ENCODE measurements around the gene SCAF11. TPM values are rescaled to one million over a fixed set of nuclear protein-coding genes. Genes with fewer than 3 reads are reported as not detected.

Gene SCAF11
- total and polyA plus RNA-seq, 2 experiments from 2014 or later: 77.0 to 84.8 TPM

DNA sequence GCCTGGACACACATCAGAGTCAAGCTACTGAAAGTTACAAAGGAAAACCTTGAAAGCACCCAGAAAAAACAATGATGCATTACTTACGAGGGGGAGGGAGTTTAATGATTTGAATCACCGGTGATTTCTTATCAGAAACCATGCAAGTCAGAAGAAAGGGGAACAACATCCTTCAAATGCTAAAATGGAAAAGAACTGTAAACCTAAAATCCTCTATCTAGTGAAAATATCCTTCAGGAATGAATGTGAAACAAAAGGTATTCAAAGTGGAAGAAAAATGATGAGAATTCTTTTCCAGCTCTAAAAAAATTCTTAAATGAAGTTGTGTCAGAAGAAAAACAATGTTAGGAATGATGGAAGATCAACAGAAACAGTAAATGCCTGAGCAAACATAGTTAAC is 16.8 kb downstream of the SCAF11 start (continued):
- TF ChIP-seq, protein P1, sequence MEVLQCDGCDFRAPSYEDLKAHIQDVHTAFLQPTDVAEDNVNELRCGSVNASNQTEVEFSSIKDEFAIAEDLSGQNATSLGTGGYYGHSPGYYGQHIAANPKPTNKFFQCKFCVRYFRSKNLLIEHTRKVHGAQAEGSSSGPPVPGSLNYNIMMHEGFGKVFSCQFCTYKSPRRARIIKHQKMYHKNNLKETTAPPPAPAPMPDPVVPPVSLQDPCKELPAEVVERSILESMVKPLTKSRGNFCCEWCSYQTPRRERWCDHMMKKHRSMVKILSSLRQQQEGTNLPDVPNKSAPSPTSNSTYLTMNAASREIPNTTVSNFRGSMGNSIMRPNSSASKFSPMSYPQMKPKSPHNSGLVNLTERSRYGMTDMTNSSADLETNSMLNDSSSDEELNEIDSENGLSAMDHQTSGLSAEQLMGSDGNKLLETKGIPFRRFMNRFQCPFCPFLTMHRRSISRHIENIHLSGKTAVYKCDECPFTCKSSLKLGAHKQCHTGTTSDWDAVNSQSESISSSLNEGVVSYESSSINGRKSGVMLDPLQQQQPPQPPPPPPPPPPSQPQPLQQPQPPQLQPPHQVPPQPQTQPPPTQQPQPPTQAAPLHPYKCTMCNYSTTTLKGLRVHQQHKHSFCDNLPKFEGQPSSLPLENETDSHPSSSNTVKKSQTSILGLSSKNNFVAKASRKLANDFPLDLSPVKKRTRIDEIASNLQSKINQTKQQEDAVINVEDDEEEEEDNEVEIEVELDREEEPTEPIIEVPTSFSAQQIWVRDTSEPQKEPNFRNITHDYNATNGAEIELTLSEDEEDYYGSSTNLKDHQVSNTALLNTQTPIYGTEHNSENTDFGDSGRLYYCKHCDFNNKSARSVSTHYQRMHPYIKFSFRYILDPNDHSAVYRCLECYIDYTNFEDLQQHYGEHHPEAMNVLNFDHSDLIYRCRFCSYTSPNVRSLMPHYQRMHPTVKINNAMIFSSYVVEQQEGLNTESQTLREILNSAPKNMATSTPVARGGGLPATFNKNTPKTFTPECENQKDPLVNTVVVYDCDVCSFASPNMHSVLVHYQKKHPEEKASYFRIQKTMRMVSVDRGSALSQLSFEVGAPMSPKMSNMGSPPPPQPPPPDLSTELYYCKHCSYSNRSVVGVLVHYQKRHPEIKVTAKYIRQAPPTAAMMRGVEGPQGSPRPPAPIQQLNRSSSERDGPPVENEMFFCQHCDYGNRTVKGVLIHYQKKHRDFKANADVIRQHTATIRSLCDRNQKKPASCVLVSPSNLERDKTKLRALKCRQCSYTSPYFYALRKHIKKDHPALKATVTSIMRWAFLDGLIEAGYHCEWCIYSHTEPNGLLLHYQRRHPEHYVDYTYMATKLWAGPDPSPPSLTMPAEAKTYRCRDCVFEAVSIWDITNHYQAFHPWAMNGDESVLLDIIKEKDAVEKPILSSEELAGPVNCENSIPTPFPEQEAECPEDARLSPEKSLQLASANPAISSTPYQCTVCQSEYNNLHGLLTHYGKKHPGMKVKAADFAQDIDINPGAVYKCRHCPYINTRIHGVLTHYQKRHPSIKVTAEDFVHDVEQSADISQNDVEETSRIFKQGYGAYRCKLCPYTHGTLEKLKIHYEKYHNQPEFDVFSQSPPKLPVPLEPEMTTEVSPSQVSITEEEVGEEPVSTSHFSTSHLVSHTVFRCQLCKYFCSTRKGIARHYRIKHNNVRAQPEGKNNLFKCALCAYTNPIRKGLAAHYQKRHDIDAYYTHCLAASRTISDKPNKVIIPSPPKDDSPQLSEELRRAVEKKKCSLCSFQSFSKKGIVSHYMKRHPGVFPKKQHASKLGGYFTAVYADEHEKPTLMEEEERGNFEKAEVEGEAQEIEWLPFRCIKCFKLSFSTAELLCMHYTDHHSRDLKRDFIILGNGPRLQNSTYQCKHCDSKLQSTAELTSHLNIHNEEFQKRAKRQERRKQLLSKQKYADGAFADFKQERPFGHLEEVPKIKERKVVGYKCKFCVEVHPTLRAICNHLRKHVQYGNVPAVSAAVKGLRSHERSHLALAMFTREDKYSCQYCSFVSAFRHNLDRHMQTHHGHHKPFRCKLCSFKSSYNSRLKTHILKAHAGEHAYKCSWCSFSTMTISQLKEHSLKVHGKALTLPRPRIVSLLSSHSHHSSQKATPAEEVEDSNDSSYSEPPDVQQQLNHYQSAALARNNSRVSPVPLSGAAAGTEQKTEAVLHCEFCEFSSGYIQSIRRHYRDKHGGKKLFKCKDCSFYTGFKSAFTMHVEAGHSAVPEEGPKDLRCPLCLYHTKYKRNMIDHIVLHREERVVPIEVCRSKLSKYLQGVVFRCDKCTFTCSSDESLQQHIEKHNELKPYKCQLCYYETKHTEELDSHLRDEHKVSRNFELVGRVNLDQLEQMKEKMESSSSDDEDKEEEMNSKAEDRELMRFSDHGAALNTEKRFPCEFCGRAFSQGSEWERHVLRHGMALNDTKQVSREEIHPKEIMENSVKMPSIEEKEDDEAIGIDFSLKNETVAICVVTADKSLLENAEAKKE (CRISPR knock-in tag; IDR thresholded peaks at IDR 0.05): no peak
- TF ChIP-seq, protein P2, sequence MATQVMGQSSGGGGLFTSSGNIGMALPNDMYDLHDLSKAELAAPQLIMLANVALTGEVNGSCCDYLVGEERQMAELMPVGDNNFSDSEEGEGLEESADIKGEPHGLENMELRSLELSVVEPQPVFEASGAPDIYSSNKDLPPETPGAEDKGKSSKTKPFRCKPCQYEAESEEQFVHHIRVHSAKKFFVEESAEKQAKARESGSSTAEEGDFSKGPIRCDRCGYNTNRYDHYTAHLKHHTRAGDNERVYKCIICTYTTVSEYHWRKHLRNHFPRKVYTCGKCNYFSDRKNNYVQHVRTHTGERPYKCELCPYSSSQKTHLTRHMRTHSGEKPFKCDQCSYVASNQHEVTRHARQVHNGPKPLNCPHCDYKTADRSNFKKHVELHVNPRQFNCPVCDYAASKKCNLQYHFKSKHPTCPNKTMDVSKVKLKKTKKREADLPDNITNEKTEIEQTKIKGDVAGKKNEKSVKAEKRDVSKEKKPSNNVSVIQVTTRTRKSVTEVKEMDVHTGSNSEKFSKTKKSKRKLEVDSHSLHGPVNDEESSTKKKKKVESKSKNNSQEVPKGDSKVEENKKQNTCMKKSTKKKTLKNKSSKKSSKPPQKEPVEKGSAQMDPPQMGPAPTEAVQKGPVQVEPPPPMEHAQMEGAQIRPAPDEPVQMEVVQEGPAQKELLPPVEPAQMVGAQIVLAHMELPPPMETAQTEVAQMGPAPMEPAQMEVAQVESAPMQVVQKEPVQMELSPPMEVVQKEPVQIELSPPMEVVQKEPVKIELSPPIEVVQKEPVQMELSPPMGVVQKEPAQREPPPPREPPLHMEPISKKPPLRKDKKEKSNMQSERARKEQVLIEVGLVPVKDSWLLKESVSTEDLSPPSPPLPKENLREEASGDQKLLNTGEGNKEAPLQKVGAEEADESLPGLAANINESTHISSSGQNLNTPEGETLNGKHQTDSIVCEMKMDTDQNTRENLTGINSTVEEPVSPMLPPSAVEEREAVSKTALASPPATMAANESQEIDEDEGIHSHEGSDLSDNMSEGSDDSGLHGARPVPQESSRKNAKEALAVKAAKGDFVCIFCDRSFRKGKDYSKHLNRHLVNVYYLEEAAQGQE (IDR thresholded peaks at IDR 0.05; ENCODE audit: unreplicated experiment): no peak
- TF ChIP-seq STAT1 (IDR thresholded peaks at IDR 0.05; ENCODE audit: unreplicated experiment) (no peak), EZH2 (IDR thresholded peaks at IDR 0.05; ENCODE audit: low read depth, unreplicated experiment) (no peak), EZH2phosphoT487 (IDR thresholded peaks at IDR 0.05; ENCODE audit: unreplicated experiment) (no peak), JUNB (IDR thresholded peaks at IDR 0.05; ENCODE audit: unreplicated experiment) (no peak), POLR2AphosphoS5 (IDR thresholded peaks at IDR 0.05; ENCODE audit: low read depth) (no peak), NANOG (IDR thresholded peaks at IDR 0.05; ENCODE audit: borderline replicate concordance) (no peak), ZNF331 (CRISPR knock-in tag; IDR thresholded peaks at IDR 0.05; ENCODE audit: low read depth) (no peak)
- TF ChIP-seq, protein P3, sequence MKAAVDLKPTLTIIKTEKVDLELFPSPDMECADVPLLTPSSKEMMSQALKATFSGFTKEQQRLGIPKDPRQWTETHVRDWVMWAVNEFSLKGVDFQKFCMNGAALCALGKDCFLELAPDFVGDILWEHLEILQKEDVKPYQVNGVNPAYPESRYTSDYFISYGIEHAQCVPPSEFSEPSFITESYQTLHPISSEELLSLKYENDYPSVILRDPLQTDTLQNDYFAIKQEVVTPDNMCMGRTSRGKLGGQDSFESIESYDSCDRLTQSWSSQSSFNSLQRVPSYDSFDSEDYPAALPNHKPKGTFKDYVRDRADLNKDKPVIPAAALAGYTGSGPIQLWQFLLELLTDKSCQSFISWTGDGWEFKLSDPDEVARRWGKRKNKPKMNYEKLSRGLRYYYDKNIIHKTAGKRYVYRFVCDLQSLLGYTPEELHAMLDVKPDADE (IDR thresholded peaks at IDR 0.05): no peak
